ENCODE measurements around the gene UBE2K. TPM values are rescaled to one million over a fixed set of nuclear protein-coding genes. Genes with fewer than 3 reads are reported as not detected.

UBE2K gene
- total RNA-seq, 1 experiment from 2014 or later = 151 TPM

DNA sequence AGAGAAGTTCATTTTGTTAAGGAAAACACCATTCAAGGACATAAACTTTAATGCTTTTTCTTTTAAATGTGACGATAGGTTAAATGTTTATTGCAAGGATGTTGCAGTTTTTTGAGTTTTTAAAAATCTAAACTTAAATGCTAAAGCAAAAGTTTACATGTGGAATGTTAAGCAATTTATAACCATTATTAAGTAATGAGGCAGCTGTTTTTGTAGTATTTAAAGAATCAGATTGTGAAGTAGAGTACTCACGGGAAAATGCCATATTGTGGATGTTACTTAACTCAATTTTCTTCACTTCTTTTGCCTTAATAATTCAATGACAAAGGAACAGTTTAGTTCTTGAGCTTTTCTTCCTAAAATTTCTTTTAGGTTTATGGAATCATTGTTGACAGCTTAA lies 43.5 kb downstream of the UBE2K start:
- Histone ChIP-seq H2BK120ac (ENCODE audit: low read depth, low read length, poor library complexity, severe bottlenecking) (no peak overlapping the region), H3K23ac (ENCODE audit: insufficient read length, low read depth, low read length) (no peak overlapping the region), H2BK20ac (ENCODE audit: low read depth, low read length, poor library complexity, severe bottlenecking) (no peak overlapping the region), H3K9me3 (ENCODE audit: control insufficient read depth, low read depth, low read length) (no peaks in the 10 kb centered on the region), H3K9ac (ENCODE audit: extremely low read depth, insufficient read length, low read length) (no peak overlapping the region), H3K14ac (ENCODE audit: insufficient read depth, low read length) (no peak overlapping the region), H3K4me1 (ENCODE audit: insufficient read depth, low read length) (no peaks in the 10 kb centered on the region), H3K27ac (ENCODE audit: insufficient read length, low read depth, low read length) (no peak overlapping the region), H2BK12ac (ENCODE audit: insufficient read length, low read depth, low read length) (no peak overlapping the region), H3T11ph (ENCODE audit: low read length) (no peak overlapping the region), H3K79me1 (ENCODE audit: insufficient read depth, low read depth, low read length, poor library complexity, severe bottlenecking) (peaks cover 6% of the 10 kb centered on the region), H2BK15ac (ENCODE audit: low read depth, low read length) (no peak overlapping the region), H3K79me2 (ENCODE audit: insufficient read depth, low read length) (no peaks in the 10 kb centered on the region; the same call in 1 of the 2 replicates), H3K23me2 (ENCODE audit: insufficient read length, low read depth, low read length, poor library complexity, severe bottlenecking) (no peaks in the 10 kb centered on the region), H4K5ac (ENCODE audit: insufficient read length, low read depth, low read length) (no peak overlapping the region), H2AK5ac (ENCODE audit: insufficient read length, low read length) (no peak overlapping the region), H4K91ac (ENCODE audit: insufficient read length, low read depth, low read length) (no peak overlapping the region), H3K4ac (ENCODE audit: low read depth, low read length) (no peak overlapping the region), H2BK5ac (ENCODE audit: insufficient read length, low read length) (no peak overlapping the region), H3K4me2 (ENCODE audit: insufficient read depth, insufficient read length, low read length) (no peak overlapping the region), H3K18ac (ENCODE audit: insufficient read length, low read depth, low read length) (no peak overlapping the region), H4K8ac (replicated peaks; ENCODE audit: insufficient read length, low read depth, low read length) (no peak overlapping the region), H4K20me1 (ENCODE audit: control insufficient read depth, insufficient read depth, insufficient read length) (no peaks in the 10 kb centered on the region), H2AFZ (ENCODE audit: low read length) (no peak overlapping the region), H3K56ac (ENCODE audit: insufficient read length, low read depth, low read length) (no peak overlapping the region), H3K27me3 (ENCODE audit: insufficient read depth, low read length) (no peaks in the 10 kb centered on the region)
- Mint-ChIP-seq H3K27me3 (ENCODE audit: low read depth) (no peaks in the 10 kb centered on the region), H3K36me3 (ENCODE audit: insufficient read depth in 1 of 3, low read depth in 3 of 3) (peaks cover 15 to 43% (median 40%) of the 10 kb centered on the region in 3 experiments), H3K4me3 (no peak overlapping the region), H3K4me1 (no peaks in the 10 kb centered on the region), H3K9me3 (no peaks in the 10 kb centered on the region), H3K27ac (no peak overlapping the region)
- DNase-seq = no peak
- no CpG with 5 or more reads among the region's 2 CpGs for WGBS (ENCODE audit: extremely low coverage, insufficient read length, low lambda C conversion rate)
- TF ChIP-seq, protein P1, sequence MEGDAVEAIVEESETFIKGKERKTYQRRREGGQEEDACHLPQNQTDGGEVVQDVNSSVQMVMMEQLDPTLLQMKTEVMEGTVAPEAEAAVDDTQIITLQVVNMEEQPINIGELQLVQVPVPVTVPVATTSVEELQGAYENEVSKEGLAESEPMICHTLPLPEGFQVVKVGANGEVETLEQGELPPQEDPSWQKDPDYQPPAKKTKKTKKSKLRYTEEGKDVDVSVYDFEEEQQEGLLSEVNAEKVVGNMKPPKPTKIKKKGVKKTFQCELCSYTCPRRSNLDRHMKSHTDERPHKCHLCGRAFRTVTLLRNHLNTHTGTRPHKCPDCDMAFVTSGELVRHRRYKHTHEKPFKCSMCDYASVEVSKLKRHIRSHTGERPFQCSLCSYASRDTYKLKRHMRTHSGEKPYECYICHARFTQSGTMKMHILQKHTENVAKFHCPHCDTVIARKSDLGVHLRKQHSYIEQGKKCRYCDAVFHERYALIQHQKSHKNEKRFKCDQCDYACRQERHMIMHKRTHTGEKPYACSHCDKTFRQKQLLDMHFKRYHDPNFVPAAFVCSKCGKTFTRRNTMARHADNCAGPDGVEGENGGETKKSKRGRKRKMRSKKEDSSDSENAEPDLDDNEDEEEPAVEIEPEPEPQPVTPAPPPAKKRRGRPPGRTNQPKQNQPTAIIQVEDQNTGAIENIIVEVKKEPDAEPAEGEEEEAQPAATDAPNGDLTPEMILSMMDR (conservative IDR thresholded peaks at IDR 0.05) = no peak

Measured in H9 (cell line).